Nephron (organoid): ENCODE results near the gene COL6A3.
"Not testable (repeated sequence)": the region's sequence is repeated elsewhere in the genome, so short reads cannot be mapped to it uniquely, and the experiment has no call there.

Experiments used
- H3K27ac Mint-ChIP-seq, 3 experiments: 2 replicates each; pipeline ENCODE4 v1.8.0; 2020; ENCODE audit warnings: mixed read lengths in 3 of 3, mild to moderate bottlenecking in 2 of 3, moderate library complexity in 1 of 3
- H3K27me3 Mint-ChIP-seq: 2 replicates; pipeline ENCODE4 v1.8.0; 2021; ENCODE audit warnings: low read depth, mild to moderate bottlenecking, moderate library complexity, mixed read lengths
- H3K36me3 Mint-ChIP-seq: 2 replicates; pipeline ENCODE4 v1.8.0; 2020; ENCODE audit warnings: low read depth, mixed read lengths
- H3K4me1 Mint-ChIP-seq: 2 replicates; pipeline ENCODE4 v1.8.0; 2020; ENCODE audit warnings: mixed read lengths
- H3K4me3 Mint-ChIP-seq, 3 experiments: 2 replicates each; pipeline ENCODE4 v1.8.0; 2020; ENCODE audit warnings: mild to moderate bottlenecking in 3 of 3, mixed read lengths in 3 of 3, moderate library complexity in 2 of 3
- H3K9me3 Mint-ChIP-seq: 2 replicates; pipeline ENCODE4 v1.8.0; 2020; ENCODE audit warnings: mixed read lengths
- CTCF ChIP-seq, 3 experiments: fragments of 200-600 bp; sonication (generic); IDR thresholded peaks; one replicate each; pipeline ENCODE4 v1.5.0; 2021; ENCODE audit warnings: antibody characterized with exemption in 3 of 3; ENCODE audit not compliant: unreplicated experiment in 3 of 3

Gene COL6A3

DNA sequence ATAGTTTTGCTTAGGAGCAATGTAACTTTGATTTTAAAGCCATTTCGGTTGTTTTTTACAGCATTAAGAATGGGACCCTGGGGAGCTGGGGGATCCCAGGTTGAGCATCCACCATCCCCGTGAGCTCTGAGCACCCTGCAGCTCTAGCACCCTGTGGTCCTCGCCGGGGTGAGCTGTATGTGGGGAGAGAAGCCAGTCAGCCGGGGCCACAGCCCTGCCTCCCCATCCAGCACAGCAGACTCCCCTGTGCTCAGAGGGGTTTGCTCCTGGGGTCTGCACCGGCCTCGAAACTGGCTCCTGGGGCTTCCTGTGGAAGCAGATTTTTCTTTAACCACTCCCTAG is 1.3 kb downstream of the COL6A3 start:
- no peaks in the 10 kb centered on the region for H3K36me3 Mint-ChIP-seq
- H3K4me1 Mint-ChIP-seq: peaks cover 64% of the 10 kb centered on the region
- H3K27me3 Mint-ChIP-seq: peaks cover 3% of the 10 kb centered on the region
- H3K9me3 Mint-ChIP-seq: no peaks in the 10 kb centered on the region
- H3K27ac Mint-ChIP-seq: peak overlapping the region; percentile 89 to 96 (median 95)
- no peak for TF ChIP-seq CTCF (IDR thresholded peaks at IDR 0.05; ENCODE audit: unreplicated experiment in 3 of 3)
- H3K4me3 Mint-ChIP-seq: peak overlapping the region; percentile 91 to 97 (median 95)

- no peaks in the 10 kb centered on the region for H3K9me3 Mint-ChIP-seq
- H3K27me3 Mint-ChIP-seq: peaks cover 8% of the 10 kb centered on the region
- H3K27ac Mint-ChIP-seq: peak overlapping the region; percentile 89 to 96 (median 95)
- H3K36me3 Mint-ChIP-seq: no peaks in the 10 kb centered on the region
- TF ChIP-seq CTCF (IDR thresholded peaks at IDR 0.05; ENCODE audit: unreplicated experiment in 3 of 3): no peak
- H3K4me1 Mint-ChIP-seq: peaks cover 69% of the 10 kb centered on the region
- H3K4me3 Mint-ChIP-seq: peak overlapping the region; percentile 91 to 97 (median 95)
Measured at GRCh38 chr2:237411683-237412423, 2.1 kb downstream of the COL6A3 start.

GRCh38 chr2:237411092-237411601 is 2.8 kb downstream of the COL6A3 start:
- TF ChIP-seq CTCF (IDR thresholded peaks at IDR 0.05; ENCODE audit: unreplicated experiment in 3 of 3): no peak
- H3K4me3 Mint-ChIP-seq: peak overlapping the region; percentile 91 to 97 (median 95)
- no peaks in the 10 kb centered on the region for H3K36me3 Mint-ChIP-seq
- H3K27me3 Mint-ChIP-seq: peaks cover 8% of the 10 kb centered on the region
- H3K27ac Mint-ChIP-seq: peak overlapping the region; percentile 89 to 96 (median 95)
- H3K9me3 Mint-ChIP-seq: no peaks in the 10 kb centered on the region
- peaks cover 70% of the 10 kb centered on the region for H3K4me1 Mint-ChIP-seq

- H3K27me3 Mint-ChIP-seq, H3K27ac Mint-ChIP-seq, H3K9me3 Mint-ChIP-seq, H3K4me3 Mint-ChIP-seq, H3K36me3 Mint-ChIP-seq: not testable (repeated sequence)
- H3K4me1 Mint-ChIP-seq: peaks cover 74% of the 10 kb centered on the region
Measured at GRCh38 chr2:237409263-237409662, 4.7 kb downstream of the COL6A3 start.

GRCh38 chr2:237408335-237409000 is 5.5 kb downstream of the COL6A3 start:
- Mint-ChIP-seq H3K27ac (peak overlapping the region in 2 of 3 experiments; percentile 63 to 86), H3K36me3 (peaks cover 5% of the 10 kb centered on the region), H3K4me3 (peak overlapping the region in 2 of 3 experiments; percentile 47 to 60), H3K4me1 (peaks cover 76% of the 10 kb centered on the region), H3K9me3 (no peaks in the 10 kb centered on the region), H3K27me3 (peaks cover 5% of the 10 kb centered on the region)
- TF ChIP-seq CTCF (IDR thresholded peaks at IDR 0.05; ENCODE audit: unreplicated experiment in 3 of 3): no peak

- H3K4me1 Mint-ChIP-seq: peaks cover 78% of the 10 kb centered on the region
- no peaks in the 10 kb centered on the region for H3K9me3 Mint-ChIP-seq
- peaks cover 5% of the 10 kb centered on the region for H3K27me3 Mint-ChIP-seq
- H3K27ac Mint-ChIP-seq: peak overlapping the region in 2 of 3 experiments; percentile 35 to 86
- H3K36me3 Mint-ChIP-seq: peaks cover 9% of the 10 kb centered on the region
- TF ChIP-seq CTCF (IDR thresholded peaks at IDR 0.05; ENCODE audit: unreplicated experiment in 3 of 3): no peak
- peak overlapping the region in 1 of 3 experiments; percentile 38 for H3K4me3 Mint-ChIP-seq
Measured at GRCh38 chr2:237407700-237408099, 6.3 kb downstream of the COL6A3 start.
